ENCODE measurements around the gene CHAF1A. TPM values are rescaled to one million over a fixed set of nuclear protein-coding genes. Genes with fewer than 3 reads are reported as not detected.

Gene CHAF1A
- total and polyA plus RNA-seq, 7 donors: 3.6 to 19.1 (median 5.4) TPM

DNA sequence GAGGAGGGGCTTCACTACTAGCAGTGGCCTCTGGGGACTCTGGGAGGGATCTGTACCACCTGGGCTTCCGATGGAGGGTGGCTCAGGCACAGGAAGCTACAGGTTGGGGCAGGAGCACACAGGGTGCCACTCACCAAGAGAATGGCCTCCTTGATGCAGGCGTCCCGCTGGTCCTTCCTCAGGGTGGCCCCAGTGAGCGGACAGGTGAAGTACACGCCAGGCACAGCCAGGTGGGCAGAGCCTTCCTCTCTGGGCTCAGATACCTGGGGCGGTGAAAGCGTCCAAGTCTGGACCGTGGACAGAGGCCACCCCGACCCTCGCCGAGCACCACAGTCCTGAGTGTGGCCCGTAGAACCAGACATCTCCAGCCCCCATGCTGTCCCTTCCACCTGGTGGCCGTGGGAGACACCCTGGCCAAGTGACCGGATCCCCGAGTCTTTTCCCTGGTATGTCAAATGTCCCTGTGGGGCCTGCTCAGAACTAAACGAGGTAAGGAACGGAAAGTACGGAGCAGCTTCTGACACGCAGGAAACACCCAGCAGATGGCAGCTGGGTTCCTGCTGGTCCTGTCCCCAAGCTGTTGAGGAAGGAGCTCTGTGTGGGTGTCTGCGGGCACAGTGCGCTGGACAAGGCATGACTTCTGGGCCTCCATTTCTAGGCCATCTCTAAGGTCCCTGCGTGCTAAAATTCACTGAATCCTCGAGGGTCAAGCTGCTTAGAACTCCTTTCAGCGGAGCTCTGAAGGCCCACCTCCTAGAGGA, 50.0 kb downstream of the CHAF1A start:
- Histone ChIP-seq H3K27me3 (no peaks in the 10 kb centered on the region), H3K27ac (no peak overlapping the region), H3K9me3 (no peaks in the 10 kb centered on the region), H3K36me3 (peaks cover 49 to 68% (median 56%) of the 10 kb centered on the region in 4 donors), H3K4me1 (peaks cover 0 to 38% (median 36%) of the 10 kb centered on the region in 4 donors), H3K4me3 (no peak overlapping the region)
- no peak for DNase-seq
- TF ChIP-seq CTCF (IDR thresholded peaks at IDR 0.05): no peak
- no peak for TF ChIP-seq POLR2AphosphoS5 (IDR thresholded peaks at IDR 0.05)
- no peak for TF ChIP-seq POLR2A (IDR thresholded peaks at IDR 0.05)
- TF ChIP-seq EP300 (IDR thresholded peaks at IDR 0.05): no peak
- intact Hi-C loops (cut with DNase I): no loop called here
- WGBS, 2 donors: 92% methylated on average over 24 of the region's 24 CpGs

DNA sequence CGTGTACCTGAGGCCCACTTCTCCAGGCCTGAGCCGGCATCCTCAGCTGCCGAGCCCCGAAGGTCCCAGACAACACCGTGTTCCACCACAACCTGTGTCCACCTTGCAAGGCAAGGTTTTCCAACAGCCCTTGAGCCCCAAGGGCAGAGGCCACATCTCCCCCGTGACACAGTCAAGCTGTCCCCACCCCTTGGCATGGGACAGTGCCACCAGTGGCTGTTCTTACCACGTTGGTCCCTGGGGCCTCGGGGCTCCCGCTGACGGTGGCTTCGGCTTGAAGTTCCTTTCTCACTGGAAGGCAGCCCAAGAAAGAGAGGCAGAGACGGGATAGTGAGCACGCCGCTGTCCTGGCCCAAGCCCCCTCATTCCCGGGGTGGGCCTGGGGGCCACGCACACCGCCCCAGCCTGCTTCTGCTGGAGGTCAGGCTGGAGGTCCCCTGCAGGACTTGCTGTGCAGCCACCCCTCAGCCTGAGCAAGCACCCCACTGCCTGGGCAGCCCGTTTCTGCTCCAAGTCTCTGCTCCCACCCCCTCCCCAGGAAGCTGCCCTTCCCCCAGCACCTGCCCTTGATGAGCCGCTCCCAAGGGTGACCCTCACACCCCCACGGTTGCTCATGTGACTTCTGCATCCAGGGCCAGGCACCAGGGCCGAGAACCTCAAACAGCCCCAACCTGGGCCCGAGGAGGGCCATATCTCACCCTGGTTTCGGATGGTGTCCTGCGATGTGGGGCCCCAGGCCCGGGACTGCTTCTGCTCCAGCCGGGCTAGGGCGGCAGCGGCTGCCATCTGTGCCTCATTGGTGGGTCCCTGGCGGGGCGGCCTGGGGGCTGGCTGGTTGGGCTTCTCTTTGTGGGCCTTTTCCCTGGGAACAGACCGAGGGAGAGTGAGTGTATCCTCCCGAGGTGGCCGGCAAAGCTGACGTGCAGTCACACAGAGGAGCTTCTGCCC, 51.1 kb downstream of the CHAF1A start:
- TF ChIP-seq CTCF (IDR thresholded peaks at IDR 0.05) (no peak), POLR2A (IDR thresholded peaks at IDR 0.05) (no peak), EP300 (IDR thresholded peaks at IDR 0.05) (no peak), POLR2AphosphoS5 (IDR thresholded peaks at IDR 0.05) (no peak)
- intact Hi-C loops (cut with DNase I): no loop called here
- no peak for DNase-seq
- H3K27me3 ChIP-seq: no peaks in the 10 kb centered on the region
- no peaks in the 10 kb centered on the region for H3K9me3 ChIP-seq
- no peak overlapping the region for H3K27ac ChIP-seq
- peaks cover 38 to 57% (median 45%) of the 10 kb centered on the region in 4 donors for H3K36me3 ChIP-seq
- WGBS, 2 donors: 78 to 81% methylated on average over 34 of the region's 34 CpGs
- no peak overlapping the region for H3K4me3 ChIP-seq
- H3K4me1 ChIP-seq: peaks cover 0 to 36% (median 35%) of the 10 kb centered on the region in 4 donors

DNA sequence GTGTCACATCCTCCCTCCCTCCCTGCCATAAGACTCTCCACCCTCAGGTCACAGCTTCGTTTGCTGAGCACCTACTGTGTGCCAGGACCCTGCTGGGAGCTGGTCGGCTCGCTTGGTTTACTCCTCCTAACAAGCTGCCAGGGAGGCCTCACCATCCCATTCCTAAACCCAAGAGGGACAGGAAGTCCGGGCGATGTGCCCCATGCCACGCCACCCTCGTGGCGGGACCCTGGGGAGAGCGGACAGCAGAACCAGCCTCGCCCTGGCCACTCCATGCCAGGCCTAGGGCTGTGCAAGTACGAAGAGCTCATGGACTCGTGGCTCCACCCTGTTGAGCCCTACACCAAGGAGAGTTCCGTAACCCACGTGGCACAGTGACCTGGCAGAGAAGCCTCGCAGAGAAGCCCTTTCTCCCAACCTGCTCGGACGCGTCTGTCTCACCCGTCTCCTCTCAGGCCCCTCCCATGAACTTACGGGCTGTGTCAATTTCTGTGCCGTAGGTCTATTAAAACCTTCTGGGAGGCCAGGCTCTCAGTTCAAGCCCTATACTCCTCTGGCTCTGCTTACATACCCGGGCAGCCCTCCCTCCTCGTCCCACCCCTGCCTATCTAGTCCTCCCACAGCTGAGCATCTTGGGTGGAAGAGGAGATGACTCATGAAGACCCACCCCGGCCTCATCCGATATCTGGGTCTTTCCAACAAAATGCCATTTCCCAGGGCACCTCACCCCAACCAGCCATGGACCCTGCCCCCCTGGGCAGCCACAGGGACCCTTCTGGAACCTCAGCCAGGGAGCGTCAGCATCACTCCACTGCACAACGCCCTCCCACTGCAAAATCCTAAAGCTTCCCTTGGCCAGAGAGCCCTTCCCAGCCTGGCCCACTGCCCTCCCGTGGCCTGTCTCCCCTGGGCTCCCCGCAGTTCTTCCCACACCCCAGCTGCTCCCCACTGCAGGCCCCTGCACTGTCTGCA, 52.6 kb downstream of the CHAF1A start:
- TF ChIP-seq CTCF (IDR thresholded peaks at IDR 0.05) (no peak), POLR2AphosphoS5 (IDR thresholded peaks at IDR 0.05) (no peak), EP300 (IDR thresholded peaks at IDR 0.05) (no peak), POLR2A (IDR thresholded peaks at IDR 0.05) (no peak)
- intact Hi-C loops (cut with DNase I): loop anchor here (5.0 kb wide), 1 partner anchor 62 kb away; the partner anchor contains the start of gene PLIN4
- no peak for DNase-seq
- WGBS, 2 donors: 77 to 81% methylated on average over 29 of the region's 29 CpGs
- peaks cover 29 to 42% (median 34%) of the 10 kb centered on the region in 4 donors for H3K36me3 ChIP-seq
- H3K27ac ChIP-seq: peak overlapping the region; percentile 88 to 95 (median 94)
- H3K9me3 ChIP-seq: no peaks in the 10 kb centered on the region
- no peaks in the 10 kb centered on the region for H3K27me3 ChIP-seq
- peaks cover 0 to 26% (median 25%) of the 10 kb centered on the region in 4 donors for H3K4me1 ChIP-seq
- peak overlapping the region in 3 of 4 donors; percentile 5 to 71 (median 11) for H3K4me3 ChIP-seq
